NCI-H446 treated with DMSO at 0.1 percent for 48 hours (cell line): Measurements from ENCODE around the gene PAX6.

ENCODE experiments used
- DNase-seq: peaks from one replicate; lab custom pipeline; 2025; lab: John Stamatoyannopoulos, UW

Gene PAX6

GRCh38 chr11:31810779-31811647 is at the start of gene PAX6:
Gene PAX6 (minus strand): TSS chr11:31811322. CDS start chr11:31806411, 4,911 bp downstream.
- peak; percentile 100 for DNase-seq

DNA sequence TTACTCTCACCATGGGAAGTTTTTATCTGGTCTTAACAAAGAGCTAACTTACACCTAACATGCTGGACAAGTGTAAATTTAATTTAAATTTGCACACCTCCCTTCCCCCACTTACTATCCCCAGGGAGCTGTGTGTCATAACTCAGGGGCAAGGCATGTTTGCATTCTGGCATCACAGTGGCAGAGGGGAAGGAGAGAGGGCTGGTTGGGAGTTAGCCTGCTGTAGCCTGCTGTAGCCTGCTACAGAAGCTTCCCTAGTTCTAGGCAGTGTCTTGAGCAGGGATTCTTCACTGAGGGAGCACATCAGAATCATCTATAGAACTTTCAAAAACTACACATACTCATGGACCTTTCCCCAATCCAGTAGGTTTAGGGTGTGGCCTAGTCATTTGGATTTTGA is 49.3 kb upstream of the PAX6 start:
- DNase-seq: no peak

DNA sequence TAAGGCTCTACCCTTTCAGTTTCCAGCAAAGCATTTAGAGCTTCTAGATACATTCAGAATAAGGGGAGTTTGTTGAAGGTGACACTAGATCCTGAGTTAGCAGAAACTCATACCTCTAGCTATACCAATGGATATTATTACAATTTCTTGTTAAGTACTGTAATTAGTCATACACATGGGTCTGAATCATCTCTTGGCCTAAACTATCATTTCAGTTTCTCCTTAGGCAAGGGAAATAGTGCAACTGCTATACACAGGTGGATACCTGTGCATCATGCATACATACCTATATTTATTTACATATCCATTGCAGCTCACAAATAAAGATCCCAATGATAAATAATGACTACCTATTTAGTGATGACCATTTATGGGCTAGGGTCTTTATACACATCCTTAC is 45.1 kb upstream of the PAX6 start:
- DNase-seq: no peak

DNA sequence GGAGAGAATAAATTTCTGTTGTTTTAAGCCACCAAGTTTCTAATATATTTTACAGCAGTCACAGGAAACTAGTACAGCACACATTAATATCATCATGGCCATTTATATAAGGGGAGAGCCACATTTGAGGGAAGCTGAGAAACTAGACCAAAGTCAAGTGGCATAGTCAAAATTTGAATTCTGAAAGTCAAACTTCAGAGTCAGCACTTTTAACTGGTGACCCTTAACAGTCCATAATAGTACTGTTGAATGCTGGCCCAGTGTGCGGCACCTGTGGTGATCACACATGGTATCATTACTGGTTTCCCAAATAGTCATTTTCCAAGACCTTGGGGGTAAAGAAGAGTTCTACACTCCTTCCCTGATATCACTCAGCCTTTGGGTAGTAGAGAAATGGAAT is 44.3 kb upstream of the PAX6 start:
- no peak for DNase-seq

DNA sequence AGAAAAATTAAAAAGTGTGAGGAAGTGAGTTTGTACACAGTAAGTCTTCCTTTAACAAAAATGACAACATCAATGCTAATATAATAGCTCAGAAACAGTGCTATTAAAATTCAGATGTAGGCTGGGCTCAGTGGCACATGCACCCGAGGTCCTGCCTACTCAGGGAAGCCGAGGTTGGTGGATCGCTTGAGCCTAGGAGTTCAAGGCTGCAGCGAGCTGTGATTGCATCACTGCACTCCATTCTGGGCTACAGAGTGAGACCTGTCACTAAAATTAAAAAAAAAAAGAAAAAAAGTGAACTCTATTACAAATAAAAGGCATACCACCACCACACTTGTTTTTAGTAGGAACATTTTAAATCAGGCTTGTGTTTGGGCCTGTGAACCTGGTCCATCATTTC is 39.2 kb upstream of the PAX6 start:
- no peak for DNase-seq

DNA sequence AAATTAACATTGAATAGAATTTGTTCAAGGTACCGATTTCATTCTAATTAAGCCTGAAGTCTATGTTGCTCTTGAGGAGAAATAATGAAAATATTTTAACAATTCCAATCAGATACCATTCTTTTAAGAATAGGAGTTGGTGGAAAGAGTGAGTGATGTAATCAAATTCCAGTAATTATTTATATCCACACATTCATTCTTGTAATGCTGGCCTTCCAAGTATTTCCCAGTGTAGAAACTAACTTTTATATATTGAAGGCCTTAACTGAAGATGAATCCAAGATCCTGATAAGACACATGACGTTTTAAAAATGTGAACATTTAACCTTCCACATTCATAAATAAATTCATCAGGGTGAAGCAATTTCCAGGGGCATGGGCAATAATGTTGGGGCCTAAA is 36.6 kb upstream of the PAX6 start:
- DNase-seq: no peak

GRCh38 chr11:31845331-31845730 is 34.2 kb upstream of the PAX6 start:
- DNase-seq: no peak

- no peak for DNase-seq
These were observed 33.2 kb upstream of the PAX6 start for GRCh38 chr11:31844351-31844750.

- no peak for DNase-seq
These were observed 30.3 kb upstream of the PAX6 start for GRCh38 chr11:31841435-31841834.

DNA sequence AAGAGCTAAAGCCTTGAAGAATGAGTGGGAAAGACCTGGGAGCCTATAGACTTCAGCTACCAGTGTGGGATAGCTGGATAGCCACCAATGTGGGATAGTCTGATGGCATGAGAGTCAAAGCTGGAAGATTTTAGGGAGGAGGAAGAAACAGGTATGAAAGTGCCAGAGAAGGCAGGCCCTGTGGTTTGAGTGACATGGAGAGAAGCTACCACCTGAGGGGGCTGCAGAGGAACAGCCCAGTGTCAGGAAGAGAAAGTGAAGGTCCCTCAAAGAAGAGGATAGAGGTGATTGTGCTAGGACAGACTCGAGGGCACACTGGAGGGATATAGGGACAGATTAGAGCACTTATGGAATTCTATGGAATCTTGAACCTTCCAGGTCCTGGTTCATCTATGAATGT is 23.1 kb upstream of the PAX6 start:
- DNase-seq: no peak

DNA sequence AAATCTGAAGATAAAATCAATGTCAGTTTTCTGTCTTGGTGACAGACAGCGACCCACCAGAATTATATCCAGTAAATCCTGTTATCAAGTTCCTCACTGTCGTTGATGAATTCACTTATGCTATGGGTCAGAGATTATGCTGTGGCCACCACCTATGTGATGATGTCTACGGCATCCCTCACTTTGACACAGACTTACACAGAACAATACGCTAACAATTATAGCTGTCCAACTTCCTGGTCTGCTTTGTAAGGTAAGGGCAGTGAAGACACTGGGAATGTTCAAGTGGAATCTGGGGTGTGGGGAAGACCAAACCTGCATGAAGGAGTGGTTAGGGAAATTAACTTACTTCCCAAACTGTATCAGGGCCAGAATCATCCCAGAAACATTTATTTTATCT is 19.3 kb upstream of the PAX6 start:
- DNase-seq: no peak

GRCh38 chr11:31828217-31828616 is 17.1 kb upstream of the PAX6 start:
- no peak for DNase-seq

DNA sequence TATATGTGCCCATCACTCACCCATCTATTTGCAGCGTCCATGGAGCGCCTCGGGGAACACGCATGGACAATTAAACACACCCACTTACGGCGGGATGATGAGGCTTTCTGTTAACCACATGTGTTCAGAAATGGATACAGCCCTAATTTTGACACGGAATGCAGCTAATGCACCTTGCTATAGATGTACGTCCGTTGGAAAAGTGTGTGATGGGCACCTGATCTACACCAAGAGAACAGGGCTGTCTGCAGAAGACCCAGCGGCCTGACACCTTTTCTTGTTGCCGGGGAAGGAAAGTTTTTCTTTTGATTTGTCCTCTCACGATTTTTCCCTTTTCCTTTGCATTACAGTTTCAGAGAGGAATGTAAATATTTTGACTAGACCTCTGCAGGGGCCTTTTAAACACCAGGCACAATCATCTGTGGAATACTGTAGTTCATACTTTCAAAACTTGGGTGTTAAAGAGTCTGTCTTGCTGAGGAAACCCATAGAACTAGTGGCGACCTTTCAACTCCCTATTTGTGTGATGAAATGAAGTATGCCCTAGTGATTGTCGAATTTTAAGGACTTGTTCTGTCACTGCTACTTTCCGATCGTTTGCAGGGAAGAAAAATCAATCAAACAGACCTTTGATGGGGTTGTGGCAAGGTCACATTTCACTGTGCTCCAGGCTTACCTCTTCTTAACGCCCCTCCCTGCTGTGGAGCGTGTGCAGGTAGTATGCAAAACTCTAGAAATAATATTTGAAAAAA is 16.5 kb upstream of the PAX6 start:
- DNase-seq: no peak

DNA sequence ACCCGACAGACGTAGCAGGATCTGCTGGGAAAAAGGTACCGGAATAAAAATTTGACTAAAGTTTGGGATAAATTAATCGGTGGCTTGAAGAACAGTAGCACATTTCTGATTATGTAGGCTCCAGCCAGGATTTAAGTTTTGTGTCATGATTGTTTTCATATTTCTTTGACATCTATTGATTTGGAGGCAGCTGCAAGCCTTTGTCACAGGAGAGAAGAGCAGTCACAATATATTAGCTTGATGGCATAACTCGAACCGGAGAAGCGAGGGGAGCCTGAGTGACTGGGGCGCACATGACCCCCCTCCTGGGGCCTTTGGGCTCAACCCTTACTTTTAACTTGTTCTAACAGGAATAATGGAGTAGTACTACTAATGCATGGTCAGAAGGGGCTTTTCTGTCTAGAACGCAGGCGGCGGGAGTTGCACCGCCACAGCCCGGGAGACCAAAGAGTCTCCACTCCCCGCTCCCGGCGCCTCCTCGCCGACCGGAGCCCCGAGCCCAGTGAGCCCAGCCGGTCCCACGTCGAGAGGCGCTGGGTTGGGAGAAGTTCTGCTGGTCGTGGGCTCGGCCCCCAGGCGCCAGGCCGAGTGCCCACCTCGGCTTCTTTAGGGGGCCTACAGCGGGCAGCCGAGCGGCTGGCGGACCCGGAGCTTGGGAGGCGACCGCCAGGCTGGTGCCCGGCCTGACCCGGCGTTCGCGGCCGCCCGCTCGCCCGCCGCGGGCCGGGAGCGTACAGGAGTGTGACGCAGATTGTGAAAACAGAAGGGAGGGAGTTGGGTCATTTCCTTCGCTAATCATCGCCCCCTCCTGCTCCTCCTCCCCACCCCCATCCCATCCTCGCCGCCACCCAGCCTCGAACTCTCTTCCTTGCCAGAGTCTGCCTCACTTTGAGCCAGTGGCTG is 15.7 kb upstream of the PAX6 start:
- DNase-seq: no peak

DNA sequence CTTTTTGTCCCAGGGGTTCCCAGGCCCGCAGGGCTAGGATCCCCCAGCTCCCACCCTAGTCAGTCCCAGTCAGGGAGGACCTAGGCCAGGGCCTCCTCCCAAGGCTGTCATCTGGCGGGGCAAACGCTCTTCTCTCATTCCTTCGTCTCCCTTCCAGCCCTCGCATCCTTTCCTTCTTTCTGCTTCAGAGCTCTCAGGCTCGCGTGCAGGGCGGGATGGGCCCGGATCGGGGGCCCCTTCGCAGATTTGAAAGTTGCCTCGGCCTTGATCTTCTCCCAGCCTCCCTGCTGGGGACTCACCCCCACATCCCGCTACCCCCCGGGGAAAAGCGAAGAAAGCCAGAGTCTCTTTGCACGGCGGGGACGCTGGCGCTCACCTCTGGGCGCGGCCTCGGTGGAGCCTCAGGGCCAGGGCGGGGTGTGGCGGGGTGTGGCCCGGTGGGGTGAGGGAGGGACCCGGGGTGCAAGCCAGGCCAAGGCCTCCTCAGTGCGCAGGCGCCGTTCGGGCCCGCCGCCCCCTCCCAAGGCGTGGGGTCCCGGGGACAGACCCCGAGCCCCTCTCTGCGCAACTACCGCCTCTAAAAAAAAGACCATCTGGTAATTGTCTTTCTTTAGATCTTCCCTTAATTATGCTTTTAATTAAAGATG is 14.8 kb upstream of the PAX6 start:
- DNase-seq: no peak

DNA sequence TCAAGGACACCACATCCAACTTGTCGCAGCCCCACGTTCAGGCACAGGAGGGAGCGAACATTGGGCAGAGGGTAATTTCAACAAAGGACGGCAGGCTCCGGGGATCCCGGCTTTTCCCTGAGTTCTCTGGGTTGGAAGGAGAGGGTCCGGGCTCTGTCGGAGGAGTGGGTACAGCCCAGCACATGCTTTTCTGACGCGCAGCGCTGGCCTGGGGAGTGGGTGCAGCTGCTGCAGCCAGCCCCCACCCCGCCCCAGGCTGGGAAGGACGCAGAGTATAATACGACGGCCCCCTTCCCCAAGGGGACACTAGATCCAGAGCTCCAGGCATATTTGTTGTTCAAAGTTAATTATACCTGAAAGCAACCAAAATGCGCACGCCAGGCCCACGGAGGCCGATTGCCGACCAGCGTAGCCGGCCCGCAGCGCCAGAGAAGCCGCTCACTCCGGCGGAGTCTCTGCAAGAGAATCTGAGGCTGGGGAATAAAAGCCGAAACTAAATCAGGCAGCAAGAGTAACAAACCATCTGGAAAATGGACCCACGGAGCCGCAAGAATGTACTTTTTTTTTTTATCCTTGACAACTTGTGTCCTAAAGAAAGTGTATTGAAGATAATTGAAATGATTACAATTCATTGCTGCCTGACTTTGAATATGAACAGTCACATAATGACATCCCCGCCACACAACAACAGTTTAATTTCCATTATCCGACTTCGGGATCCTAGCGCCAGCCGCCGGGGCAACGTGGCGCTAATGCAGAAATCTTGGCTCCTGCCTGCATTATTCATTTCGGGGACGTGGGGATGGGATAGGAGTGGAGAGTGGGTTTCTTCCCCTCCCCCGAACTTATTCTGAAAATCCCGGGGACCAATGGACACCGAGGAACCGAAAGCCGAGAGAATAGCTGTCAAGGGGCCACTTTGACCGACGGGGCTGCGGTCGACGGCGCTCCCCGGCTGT is 14.0 kb upstream of the PAX6 start:
- DNase-seq: no peak

GRCh38 chr11:31824332-31824878 is 13.3 kb upstream of the PAX6 start:
- DNase-seq: no peak

GRCh38 chr11:31823644-31824331 is 12.7 kb upstream of the PAX6 start:
- DNase-seq: no peak

- DNase-seq: no peak
These were observed 12.0 kb upstream of the PAX6 start for GRCh38 chr11:31822927-31823643.
